DOHH2 (cell line): ENCODE measurements around the gene ECT2L.

Experiments
- EZH2phosphoT487 ChIP-seq: fragments of 200-600 bp; sonication (generic); IDR thresholded peaks from 2 replicates; pipeline ENCODE4 v1.6.1; 2017; ENCODE audit warnings: borderline replicate concordance, mild to moderate bottlenecking, antibody characterized with exemption, low read length, moderate library complexity, mixed read lengths
- TF ChIP-seq, protein P1 (sequence below): fragments of 200-600 bp; sonication (generic); IDR thresholded peaks from one replicate; pipeline ENCODE4 v1.5.1; 2014; ENCODE audit warnings: antibody characterized with exemption, mild to moderate bottlenecking, low read depth, low read length; ENCODE audit not compliant: poor library complexity, severe bottlenecking

DNA sequence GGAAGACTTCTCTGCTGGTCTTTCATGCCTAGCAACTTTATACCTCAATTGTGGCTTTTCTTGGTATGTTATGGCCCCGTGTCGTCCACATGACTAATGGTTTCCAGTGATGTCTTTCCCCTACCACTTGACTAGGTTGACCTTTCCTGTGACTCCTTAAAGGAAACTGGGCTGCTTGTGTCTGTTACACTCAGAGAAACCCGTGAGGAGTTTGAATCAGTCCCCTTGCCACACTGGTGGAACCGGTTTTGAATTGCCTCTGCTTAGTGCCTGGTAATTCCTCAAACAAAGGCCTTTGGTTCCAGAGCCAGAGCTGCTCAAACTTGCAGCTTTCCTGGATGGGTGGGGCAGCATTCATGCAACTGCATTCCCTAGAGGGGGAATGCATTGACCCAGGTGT is 21.9 kb downstream of the ECT2L start:
- TF ChIP-seq, protein P1, sequence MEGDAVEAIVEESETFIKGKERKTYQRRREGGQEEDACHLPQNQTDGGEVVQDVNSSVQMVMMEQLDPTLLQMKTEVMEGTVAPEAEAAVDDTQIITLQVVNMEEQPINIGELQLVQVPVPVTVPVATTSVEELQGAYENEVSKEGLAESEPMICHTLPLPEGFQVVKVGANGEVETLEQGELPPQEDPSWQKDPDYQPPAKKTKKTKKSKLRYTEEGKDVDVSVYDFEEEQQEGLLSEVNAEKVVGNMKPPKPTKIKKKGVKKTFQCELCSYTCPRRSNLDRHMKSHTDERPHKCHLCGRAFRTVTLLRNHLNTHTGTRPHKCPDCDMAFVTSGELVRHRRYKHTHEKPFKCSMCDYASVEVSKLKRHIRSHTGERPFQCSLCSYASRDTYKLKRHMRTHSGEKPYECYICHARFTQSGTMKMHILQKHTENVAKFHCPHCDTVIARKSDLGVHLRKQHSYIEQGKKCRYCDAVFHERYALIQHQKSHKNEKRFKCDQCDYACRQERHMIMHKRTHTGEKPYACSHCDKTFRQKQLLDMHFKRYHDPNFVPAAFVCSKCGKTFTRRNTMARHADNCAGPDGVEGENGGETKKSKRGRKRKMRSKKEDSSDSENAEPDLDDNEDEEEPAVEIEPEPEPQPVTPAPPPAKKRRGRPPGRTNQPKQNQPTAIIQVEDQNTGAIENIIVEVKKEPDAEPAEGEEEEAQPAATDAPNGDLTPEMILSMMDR: no peak
- TF ChIP-seq EZH2phosphoT487: no peak
